HG03439 (cell line): Measurements from ENCODE around the gene CHST6.
"Not testable (repeated sequence)": the region's sequence is repeated elsewhere in the genome, so short reads cannot be mapped to it uniquely, and the experiment has no call there.

Experiments used
- ATAC-seq: cut with Tn5 transposase; IDR thresholded peaks from one replicate; pipeline ENCODE4 v1.9.1; 2021; ENCODE audit warnings: mild to moderate bottlenecking, moderate library complexity; ENCODE audit not compliant: unreplicated experiment

CHST6 gene

GRCh38 chr16:75503801-75504200 is 8.6 kb upstream of the CHST6 start:
- ATAC-seq, result no peak

- ATAC-seq, result no peak
These were observed 7.8 kb upstream of the CHST6 start for GRCh38 chr16:75502916-75503605.

- ATAC-seq, result not testable (repeated sequence)
These were observed 6.6 kb upstream of the CHST6 start for GRCh38 chr16:75501820-75502219.

- no peak for ATAC-seq
These were observed 6.1 kb upstream of the CHST6 start for GRCh38 chr16:75501359-75501758.

DNA sequence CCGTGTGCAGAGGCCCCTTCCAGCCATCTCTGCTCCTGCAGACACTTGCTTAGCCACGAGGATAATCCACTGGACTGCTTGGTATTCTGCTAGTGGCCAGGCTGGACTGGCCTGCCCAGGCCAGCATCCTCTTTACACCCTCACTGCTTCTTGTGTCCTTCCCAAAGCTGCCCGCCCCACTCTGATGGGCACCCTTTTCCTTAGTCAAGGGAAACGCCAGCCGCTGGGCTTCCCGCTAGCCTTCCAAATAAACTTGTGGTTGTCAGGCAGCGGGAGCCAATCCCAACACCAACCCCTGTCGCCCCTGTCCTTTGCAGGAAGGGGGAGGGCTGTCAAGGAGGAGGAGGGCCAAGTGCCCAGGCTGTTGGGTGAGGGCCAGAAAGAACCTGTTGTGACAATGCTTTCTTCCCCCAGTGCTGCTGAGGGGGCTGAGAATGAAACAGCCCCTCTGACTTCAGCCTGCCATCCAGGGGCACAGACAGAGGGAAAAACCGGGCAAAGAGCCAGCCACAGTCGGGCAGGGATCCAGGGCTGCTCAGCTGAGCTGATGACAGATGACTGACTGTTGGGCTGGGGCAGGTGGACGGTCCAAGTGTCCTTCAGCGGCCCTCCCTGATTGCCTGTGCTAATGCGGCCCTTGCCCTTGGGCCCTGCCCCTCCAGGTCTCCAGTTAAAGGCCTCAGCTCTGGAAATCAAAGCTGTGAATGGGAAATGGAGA is 3.5 kb upstream of the CHST6 start:
- ATAC-seq, result not testable (repeated sequence)

GRCh38 chr16:75497558-75497957 is 2.3 kb upstream of the CHST6 start:
- no peak for ATAC-seq

- no peak for ATAC-seq
These were observed 573 bp downstream of the CHST6 start for GRCh38 chr16:75494661-75495075.

DNA sequence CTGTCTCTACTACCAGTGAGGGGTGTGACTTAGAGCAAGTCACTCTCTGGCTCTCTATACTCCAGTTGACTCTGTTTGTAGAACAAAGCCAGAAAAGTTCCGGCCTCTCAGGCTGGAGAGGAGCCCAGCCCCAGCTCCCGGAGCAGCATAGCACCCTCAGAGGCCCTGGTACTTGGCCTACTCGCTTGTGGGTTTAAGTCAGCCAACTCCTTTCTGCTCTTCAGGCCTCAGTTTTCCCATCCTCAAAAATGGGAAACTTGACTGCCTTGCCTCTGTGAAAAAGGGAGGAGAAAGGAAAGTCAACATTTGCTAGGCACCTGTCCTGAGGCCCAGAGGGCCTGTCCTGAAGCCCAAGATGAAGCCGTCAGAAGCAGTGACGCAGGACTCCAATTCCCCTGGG is 1.1 kb downstream of the CHST6 start:
- no peak for ATAC-seq

DNA sequence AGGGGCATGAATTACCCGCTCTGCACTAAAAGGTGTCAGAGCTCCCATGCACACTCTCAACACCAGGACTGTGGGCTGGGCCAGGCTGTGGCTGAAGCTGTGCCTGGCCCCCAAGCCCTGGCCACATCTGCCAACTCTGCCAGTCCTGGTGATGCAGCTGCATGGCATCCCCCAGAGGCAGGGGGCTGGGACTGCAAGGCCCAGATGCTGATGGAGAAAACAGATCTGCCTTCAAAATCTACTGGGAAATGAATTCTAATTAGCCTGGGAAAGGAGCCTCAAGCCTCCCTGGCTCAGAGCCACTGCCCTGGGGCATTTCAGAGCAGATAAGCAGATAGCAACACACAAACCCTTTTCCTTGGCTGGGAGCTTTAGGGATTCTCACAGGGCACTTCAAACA is 3.4 kb downstream of the CHST6 start:
- no peak for ATAC-seq

- ATAC-seq, result no peak
These were observed 6.9 kb downstream of the CHST6 start for GRCh38 chr16:75488322-75488721.

- peak; percentile 68 for ATAC-seq
These were observed 8.4 kb downstream of the CHST6 start for GRCh38 chr16:75486676-75487313.

- no peak for ATAC-seq
These were observed 9.1 kb downstream of the CHST6 start for GRCh38 chr16:75486014-75486675.

DNA sequence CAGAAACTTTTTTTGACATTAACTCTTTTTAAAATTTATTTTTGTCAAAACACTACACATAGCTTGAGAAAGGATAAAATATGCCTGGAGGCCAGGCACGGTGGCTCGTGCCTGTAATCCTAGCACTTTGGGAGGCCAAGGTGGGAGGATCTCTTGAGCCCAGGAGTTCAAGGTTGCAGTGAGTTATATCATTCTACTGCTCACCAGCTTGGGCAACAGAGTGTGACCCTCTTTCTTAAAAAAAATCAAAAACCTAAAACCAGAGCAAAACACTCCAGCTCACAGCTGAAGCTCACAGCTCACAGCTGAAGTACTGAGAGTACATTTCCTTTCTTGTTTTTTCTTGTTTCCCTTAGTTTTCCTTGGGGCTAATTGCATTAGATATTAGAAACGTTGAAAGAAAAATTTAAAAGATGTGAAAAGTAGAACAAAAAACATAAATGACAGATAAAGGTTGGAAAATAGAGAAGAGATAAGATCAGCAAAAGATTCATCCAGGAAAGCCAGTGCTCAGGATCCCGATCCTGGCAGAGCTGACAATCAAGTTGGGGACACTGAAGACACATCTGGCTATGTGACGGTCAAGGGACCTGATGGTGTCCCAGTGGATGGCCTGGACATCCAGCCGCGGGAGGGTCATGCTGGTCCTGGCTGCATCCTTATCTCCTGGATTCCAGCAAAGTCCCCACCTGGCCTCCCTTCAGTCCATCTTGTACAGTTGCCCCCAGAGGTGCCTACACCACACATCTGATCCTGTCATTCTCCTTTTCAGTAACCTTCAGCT is 9.8 kb downstream of the CHST6 start:
- no peak for ATAC-seq

DNA sequence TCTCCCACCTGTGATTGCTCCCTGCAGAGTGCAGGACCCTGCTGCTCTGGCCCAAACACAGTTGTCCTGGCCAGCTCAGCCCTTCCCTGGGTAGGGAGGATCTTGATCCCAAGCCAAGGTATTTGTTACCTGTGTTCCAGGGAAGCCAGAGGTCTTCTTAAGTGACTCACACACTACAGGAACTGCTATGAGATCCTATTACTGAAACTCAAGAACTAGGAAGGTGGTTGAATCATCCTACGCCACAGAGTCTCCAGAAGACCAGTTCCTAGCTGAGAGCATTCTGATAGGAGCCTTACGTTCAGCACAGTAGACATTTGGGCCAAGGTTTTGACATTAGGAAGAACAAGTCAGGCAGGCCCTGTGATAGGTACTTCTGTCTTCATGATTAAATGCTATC is 12.0 kb downstream of the CHST6 start:
- no peak for ATAC-seq

DNA sequence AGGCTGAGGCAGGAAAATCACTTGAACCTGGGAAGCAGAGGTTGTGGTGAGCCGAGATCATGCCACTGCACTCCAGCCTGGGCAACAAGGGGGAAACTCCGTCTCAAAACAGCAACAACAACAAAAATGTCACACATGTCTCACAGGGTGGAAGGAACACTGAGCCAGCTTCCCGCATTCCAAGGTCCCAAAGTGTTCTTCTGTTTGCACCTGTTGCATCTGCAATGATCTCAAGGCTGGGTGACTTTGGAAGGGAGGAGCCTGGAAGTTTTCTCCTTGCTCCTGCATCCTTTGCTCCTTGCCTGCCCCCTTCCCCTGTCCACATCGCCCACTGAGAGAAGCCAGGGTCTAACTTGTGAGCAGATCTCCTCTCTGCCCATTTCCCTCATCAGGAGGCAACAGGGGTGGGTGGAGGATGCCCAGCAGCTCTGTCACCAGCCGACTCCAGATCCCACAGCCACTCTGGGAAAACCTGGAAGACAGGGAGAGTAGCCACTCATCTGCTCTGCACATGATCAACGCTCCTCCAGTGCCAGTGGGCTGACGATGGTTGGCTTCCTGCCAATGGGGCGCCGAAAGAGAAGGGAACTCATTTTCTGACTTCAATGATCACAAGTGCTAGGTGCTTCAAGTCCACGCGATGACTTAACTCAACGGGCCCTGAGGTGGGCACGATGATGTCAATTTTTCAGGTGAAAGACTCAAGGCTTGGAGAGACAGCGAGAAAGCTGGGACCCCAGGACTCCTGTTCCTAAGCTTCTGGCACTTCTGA is 12.6 kb downstream of the CHST6 start:
- no peak for ATAC-seq

- no peak for ATAC-seq
These were observed 13.8 kb downstream of the CHST6 start for GRCh38 chr16:75481475-75481874.

DNA sequence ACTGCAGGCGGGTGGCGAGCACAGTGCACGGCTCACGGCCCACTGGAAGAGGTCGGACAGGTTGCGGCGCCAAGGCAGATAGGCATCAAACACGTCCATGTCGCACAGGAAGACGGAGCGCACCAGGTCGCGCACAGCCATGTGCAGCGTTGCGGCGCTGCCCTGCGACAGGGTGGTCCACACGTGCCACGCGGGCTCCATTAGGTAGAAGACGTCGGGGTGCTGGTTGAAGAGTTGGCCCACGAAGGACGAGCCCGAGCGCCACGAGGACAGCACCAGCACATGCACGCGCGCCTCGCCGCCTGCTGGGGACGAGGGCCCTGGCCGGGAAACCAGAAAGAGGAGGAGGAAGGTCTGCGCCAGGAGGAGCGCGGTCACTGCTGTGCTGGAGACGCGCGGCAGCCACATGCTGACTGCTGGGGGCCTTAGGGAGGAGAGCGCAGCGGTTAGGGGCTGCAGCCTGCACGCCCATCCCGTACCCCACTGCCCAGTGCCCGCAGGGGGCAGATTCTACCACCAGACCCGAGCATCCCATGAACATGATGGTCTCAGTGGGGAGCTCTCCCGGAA is 15.7 kb downstream of the CHST6 start:
- ATAC-seq, result no peak

DNA sequence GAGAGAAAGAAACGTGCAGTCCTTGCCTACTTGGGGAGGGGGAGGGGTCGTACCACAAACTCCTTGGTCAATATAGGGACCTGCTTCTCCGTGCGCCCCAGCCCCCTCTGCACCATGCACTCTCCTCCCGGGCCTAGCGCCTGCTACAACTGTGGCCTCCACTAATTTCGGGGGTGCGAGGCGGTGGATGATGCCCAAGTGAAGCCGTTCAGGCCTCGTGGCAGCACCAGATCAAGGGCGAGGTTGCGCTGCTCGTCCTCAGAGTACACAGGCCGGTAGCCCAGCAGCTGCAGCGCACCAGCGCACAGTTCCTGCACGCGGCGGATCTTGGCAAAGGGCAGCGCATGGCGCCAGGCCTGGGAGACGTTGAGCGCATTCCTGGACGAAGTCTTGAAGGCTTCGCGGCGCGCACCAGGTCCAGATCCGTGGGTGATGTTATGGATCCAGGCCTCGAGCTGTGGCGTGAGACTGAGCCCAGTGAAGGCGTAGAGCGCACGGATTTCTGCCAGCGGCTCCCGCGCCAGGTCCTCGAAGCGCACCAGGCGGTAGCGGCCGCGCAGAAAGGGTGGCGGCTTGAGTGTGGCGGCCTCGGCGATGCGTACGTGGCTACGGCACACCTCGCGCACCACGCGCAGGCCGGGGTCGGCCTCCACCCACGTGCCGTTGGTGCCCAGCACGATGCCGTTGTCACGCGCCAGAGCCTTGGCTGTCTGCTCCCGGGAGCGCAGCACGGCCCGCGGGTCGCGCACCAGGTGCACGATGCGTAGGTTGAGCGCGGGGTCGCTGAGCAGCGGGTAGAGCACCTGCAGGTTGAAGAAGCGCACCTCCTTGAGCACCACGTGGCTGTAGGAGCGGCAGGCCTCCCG is 16.5 kb downstream of the CHST6 start:
- ATAC-seq, result no peak
